AG04450 (cell line): ENCODE data around the gene C10orf67. TPM values are rescaled to one million over a fixed set of nuclear protein-coding genes. Genes with fewer than 3 reads are reported as not detected.

ENCODE experiments used
- CTCF ChIA-PET: fragments of 300-600, 350-600 bp; formaldehyde crosslinking; extraction: SDS; loops from one replicate; lab custom pipeline; 2022; ENCODE audit warnings: antibody characterized with exemption, inconsistent platforms; lab: Charles Lee
- POLR2A ChIA-PET: fragments of 350-600 bp; formaldehyde crosslinking; extraction: SDS; loops from one replicate; lab custom pipeline; 2021; ENCODE audit warnings: antibody characterized with exemption, inconsistent platforms; lab: Yijun Ruan, JAX
- DNase-seq: peaks from one replicate; pipeline ENCODE4 v3.0.0-alpha.2; 2011; ENCODE audit warnings: low read depth, low spot score
- H3K27ac ChIP-seq: one replicate; pipeline ENCODE4 v1.5.1; 2012; ENCODE audit warnings: low read depth, low read length, control low read depth
- H3K27me3 ChIP-seq: one replicate; pipeline ENCODE4 v1.6.0; 2012; ENCODE audit warnings: low read length; ENCODE audit not compliant: control insufficient read depth, insufficient read depth
- H3K4me3 ChIP-seq: 2 replicates; pipeline ENCODE4 v1.5.1; 2011; ENCODE audit warnings: mild to moderate bottlenecking, low read depth, low read length, control low read depth
- H3K9me3 ChIP-seq: 2 replicates; pipeline ENCODE4 v1.5.1; 2012; ENCODE audit warnings: low read length; ENCODE audit not compliant: control insufficient read depth, insufficient read depth
- CTCF ChIP-seq: IDR thresholded peaks from 2 replicates; pipeline ENCODE4 v1.5.1; 2011; ENCODE audit warnings: low read depth, low read length, control low read depth, inconsistent platforms
- polyA plus RNA-seq: library from polyadenylated mRNA; depleted of rRNA; stranded (reverse); fragments of >200 nt; gene quantifications from 2 replicates; pipeline ENCODE4 v1.2.3, GENCODE V29; 2011

Gene C10orf67
- polyA plus RNA-seq, 1 experiment = 0.14 TPM

GRCh38 chr10:23375366-23375765 is 30.8 kb upstream of the C10orf67 start:
- Histone ChIP-seq H3K4me3 (no peak overlapping the region), H3K27me3 (no peaks in the 10 kb centered on the region), H3K27ac (no peak overlapping the region), H3K9me3 (no peaks in the 10 kb centered on the region)
- TF ChIP-seq CTCF = no peak
- DNase-seq = no peak
- POLR2A ChIA-PET = no interaction called here
- CTCF ChIA-PET = no interaction called here

DNA sequence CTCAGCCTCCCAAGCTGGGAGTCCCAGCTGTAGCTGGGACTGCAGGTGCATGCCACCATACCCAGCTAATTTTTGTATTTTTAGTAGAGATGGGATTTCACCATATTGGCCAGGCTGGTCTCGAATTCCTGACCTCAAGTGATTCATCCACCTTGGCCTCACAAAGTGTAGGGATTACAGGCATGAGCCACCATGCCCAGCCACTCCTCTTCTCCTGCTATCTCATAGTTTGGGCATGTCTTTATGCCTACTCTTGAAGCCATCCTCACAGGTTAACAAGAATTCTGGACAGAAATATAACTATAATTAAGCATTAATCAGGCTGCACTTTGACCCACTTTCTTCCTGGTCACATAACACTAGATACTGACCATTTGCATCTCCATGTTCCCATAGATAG is 28.6 kb upstream of the C10orf67 start:
- H3K27ac ChIP-seq = no peak overlapping the region
- no peaks in the 10 kb centered on the region for H3K27me3 ChIP-seq
- no peak overlapping the region for H3K4me3 ChIP-seq
- no peak for TF ChIP-seq CTCF
- CTCF ChIA-PET = no interaction called here
- H3K9me3 ChIP-seq = no peaks in the 10 kb centered on the region
- DNase-seq = no peak
- POLR2A ChIA-PET = no interaction called here

DNA sequence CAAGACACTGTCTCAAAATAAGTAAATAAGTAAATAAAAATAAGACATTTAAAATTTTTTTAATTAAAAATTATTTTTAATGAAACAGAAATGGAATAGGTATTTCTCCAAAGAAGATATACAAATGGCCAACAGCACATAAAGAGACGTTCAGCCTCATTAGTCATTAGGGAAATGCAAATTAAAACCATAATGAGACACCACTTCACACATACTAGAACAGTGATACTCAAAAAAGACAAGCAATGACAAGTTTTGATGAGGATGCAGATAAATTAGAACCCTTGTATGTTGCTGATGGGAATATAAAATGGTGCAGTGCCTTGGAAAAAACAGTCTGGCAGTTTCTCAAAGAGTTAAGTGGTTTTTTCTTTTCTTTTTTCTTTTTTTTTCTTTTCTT is 26.5 kb upstream of the C10orf67 start:
- POLR2A ChIA-PET = no interaction called here
- Histone ChIP-seq H3K4me3 (no peak overlapping the region), H3K9me3 (no peaks in the 10 kb centered on the region), H3K27me3 (no peaks in the 10 kb centered on the region), H3K27ac (no peak overlapping the region)
- DNase-seq = no peak
- CTCF ChIA-PET = no interaction called here
- no peak for TF ChIP-seq CTCF

GRCh38 chr10:23370106-23370505 is 25.5 kb upstream of the C10orf67 start:
- ChIA-PET POLR2A (no interaction called here), CTCF (no interaction called here)
- no peak for DNase-seq
- Histone ChIP-seq H3K4me3 (no peak overlapping the region), H3K27ac (no peak overlapping the region), H3K27me3 (no peaks in the 10 kb centered on the region), H3K9me3 (no peaks in the 10 kb centered on the region)
- no peak for TF ChIP-seq CTCF

DNA sequence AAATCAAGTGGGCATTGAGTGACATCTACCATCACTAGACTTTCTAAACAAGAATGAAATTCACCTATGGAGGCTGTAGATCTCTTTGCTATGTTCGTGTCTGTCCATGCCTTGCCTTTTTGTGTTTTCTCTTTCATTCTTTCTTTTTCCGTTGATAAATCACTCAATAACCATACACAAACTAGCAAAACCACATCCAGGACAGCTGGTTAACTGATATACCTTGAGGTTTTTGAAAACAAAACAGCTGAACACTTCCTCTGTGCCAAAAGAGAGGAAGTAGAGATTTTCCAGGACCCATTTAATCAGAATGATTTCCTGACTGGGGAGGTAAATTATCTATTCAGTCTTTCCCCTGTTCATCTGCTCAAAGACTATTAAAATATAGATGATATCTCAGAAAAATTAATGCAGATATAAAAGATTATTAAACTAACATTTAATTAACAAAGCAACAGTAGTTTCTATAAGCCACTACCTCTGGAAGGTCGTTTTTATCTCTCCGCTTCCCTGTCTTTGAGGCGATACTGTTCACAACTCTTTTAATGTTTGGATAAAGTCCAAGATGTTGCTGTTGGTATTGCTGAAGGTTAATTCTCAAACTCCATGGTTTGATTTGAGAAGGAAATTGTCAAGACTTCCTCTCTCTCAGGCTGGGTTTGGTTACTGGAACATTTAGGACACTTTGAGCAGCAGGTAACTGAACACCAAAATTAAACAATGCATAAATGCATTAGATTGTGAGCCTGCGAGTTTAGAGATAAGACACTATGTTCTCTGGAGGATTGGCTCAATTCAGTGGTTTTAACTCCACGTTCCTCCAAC is 24.4 kb upstream of the C10orf67 start:
- Histone ChIP-seq H3K9me3 (no peaks in the 10 kb centered on the region), H3K27ac (no peak overlapping the region), H3K4me3 (no peak overlapping the region), H3K27me3 (no peaks in the 10 kb centered on the region)
- ChIA-PET POLR2A (interaction anchor here (0.7 kb wide), 1 partner anchor 22 kb away, joined by 3 read pairs; no protein-coding TSS in a partner anchor), CTCF (no interaction called here)
- DNase-seq = no peak
- TF ChIP-seq CTCF = no peak
